HUES64 (cell line): ENCODE data around the gene PRR15L.

Experiments used
- H3K27ac ChIP-seq: 2 replicates; pipeline ENCODE4 v1.7.0; 2013; ENCODE audit warnings: low read depth, low read length, inconsistent platforms
- H3K27me3 ChIP-seq: 2 replicates; pipeline ENCODE4 v1.6.1; 2013; ENCODE audit warnings: mild to moderate bottlenecking, low read length; ENCODE audit not compliant: insufficient read depth
- H3K36me3 ChIP-seq: 2 replicates; pipeline ENCODE4 v1.6.1; 2013; ENCODE audit warnings: mild to moderate bottlenecking, low read length; ENCODE audit not compliant: insufficient read depth
- H3K4me1 ChIP-seq: 2 replicates; pipeline ENCODE4 v1.6.1; 2013; ENCODE audit warnings: mild to moderate bottlenecking, low read length, moderate library complexity; ENCODE audit not compliant: insufficient read depth
- H3K4me3 ChIP-seq: 2 replicates; pipeline ENCODE4 v1.5.1; 2013; ENCODE audit warnings: mild to moderate bottlenecking, low read length, moderate library complexity
- H3K9ac ChIP-seq: 2 replicates; pipeline ENCODE4 v1.6.1; 2013; ENCODE audit warnings: mild to moderate bottlenecking, low read depth, low read length
- H3K9me3 ChIP-seq: 2 replicates; pipeline ENCODE4 v1.6.1; 2013; ENCODE audit warnings: low read depth, low read length; ENCODE audit not compliant: insufficient read depth
- WGBS: fragments of 150-250, 120-280 bp; methylation state at CpG from one replicate; pipeline ENCODE4 v1.1.7; 2013; ENCODE audit warnings: missing lambda C conversion rate; 5-methylcytosine and 5-hydroxymethylcytosine counted together

PRR15L gene

GRCh38 chr17:47970725-47971499 is 13.2 kb upstream of the PRR15L start, which contains the start of gene CDK5RAP3:
Gene CDK5RAP3 (plus strand): TSS chr17:47971113. CDS start chr17:47971147, 34 bp downstream.
- H3K4me1 ChIP-seq = peaks cover 4% of the 10 kb centered on the region; the same call in 1 of the 2 replicates
- H3K9me3 ChIP-seq = no peaks in the 10 kb centered on the region
- H3K27ac ChIP-seq = peak within 1 kb of the TSS; percentile 75
- H3K36me3 ChIP-seq = peaks cover 28% of the 10 kb centered on the region
- H3K27me3 ChIP-seq = no peaks in the 10 kb centered on the region
- WGBS = 1% methylated on average over 62 of the region's 62 CpGs
- H3K4me3 ChIP-seq = peak within 1 kb of the TSS; percentile 71
- H3K9ac ChIP-seq = peak within 1 kb of the TSS; percentile 70

GRCh38 chr17:47969930-47970724 is 12.4 kb upstream of the PRR15L start:
- Histone ChIP-seq H3K4me1 (peaks cover 4% of the 10 kb centered on the region; the same call in 1 of the 2 replicates), H3K36me3 (peaks cover 20% of the 10 kb centered on the region), H3K9me3 (no peaks in the 10 kb centered on the region), H3K4me3 (peak overlapping the region; percentile 38), H3K9ac (no peak overlapping the region), H3K27ac (no peak overlapping the region), H3K27me3 (no peaks in the 10 kb centered on the region)
- 66% methylated on average over 15 of the region's 15 CpGs for WGBS

GRCh38 chr17:47968836-47969235 is 11.2 kb upstream of the PRR15L start:
- Histone ChIP-seq H3K4me1 (peaks cover 4% of the 10 kb centered on the region; the same call in 1 of the 2 replicates), H3K36me3 (peaks cover 9% of the 10 kb centered on the region), H3K9ac (no peak overlapping the region), H3K27ac (no peak overlapping the region), H3K4me3 (no peak overlapping the region), H3K27me3 (no peaks in the 10 kb centered on the region), H3K9me3 (no peaks in the 10 kb centered on the region)
- WGBS = 92% methylated on average over 5 of the region's 5 CpGs

DNA sequence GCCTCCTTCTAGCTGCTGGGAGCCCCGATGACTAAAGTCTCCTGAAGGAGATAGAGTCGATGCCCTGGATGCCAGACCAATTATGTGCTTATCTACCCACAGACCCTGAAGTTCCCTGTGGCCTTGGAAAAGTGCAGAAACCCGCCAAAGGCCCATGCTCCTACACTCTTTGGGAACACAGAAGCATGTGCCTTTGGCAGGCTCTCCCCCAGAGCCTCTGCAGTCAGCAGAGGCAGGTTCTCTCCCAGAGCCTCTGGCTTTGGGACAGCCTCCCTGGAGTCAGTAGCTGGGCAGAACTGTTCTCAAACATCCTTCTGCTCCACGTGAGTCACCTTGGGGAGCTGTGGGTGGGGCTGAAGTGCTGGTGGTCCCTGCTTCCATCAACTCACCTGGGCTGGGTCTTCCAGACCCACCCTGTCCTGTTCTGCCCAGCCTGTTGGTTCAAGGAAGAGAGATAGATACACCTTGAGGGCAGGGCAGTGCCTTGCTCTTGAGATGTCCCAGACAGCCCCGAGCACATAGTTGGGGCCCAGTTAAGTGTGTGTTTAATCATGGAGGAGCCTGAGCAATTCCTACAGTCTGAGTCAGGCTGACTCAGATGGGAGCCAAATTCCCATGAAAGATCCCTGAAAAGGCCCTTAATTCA is 10.0 kb upstream of the PRR15L start:
- Histone ChIP-seq H3K36me3 (no peaks in the 10 kb centered on the region), H3K9me3 (no peaks in the 10 kb centered on the region), H3K27ac (no peak overlapping the region), H3K4me1 (peaks cover 4% of the 10 kb centered on the region; the same call in 1 of the 2 replicates), H3K4me3 (no peak overlapping the region), H3K9ac (no peak overlapping the region), H3K27me3 (no peaks in the 10 kb centered on the region)
- WGBS = 80% methylated on average over 4 of the region's 5 CpGs

- H3K27ac ChIP-seq = no peak overlapping the region
- H3K4me3 ChIP-seq = no peak overlapping the region
- H3K4me1 ChIP-seq = peaks cover 4% of the 10 kb centered on the region; the same call in 1 of the 2 replicates
- no peaks in the 10 kb centered on the region for H3K36me3 ChIP-seq
- 80% methylated on average over 1 of the region's 1 CpG for WGBS
- H3K27me3 ChIP-seq = no peaks in the 10 kb centered on the region
- H3K9me3 ChIP-seq = no peaks in the 10 kb centered on the region
- no peak overlapping the region for H3K9ac ChIP-seq
These were observed 8.4 kb upstream of the PRR15L start for GRCh38 chr17:47966079-47966519.

GRCh38 chr17:47964856-47965255 is 7.2 kb upstream of the PRR15L start:
- no peaks in the 10 kb centered on the region for H3K36me3 ChIP-seq
- H3K4me3 ChIP-seq = no peak overlapping the region
- no peaks in the 10 kb centered on the region for H3K27me3 ChIP-seq
- no peak overlapping the region for H3K27ac ChIP-seq
- no peaks in the 10 kb centered on the region for H3K4me1 ChIP-seq
- WGBS = 91% methylated on average over 5 of the region's 5 CpGs
- H3K9ac ChIP-seq = no peak overlapping the region
- H3K9me3 ChIP-seq = no peaks in the 10 kb centered on the region

- Histone ChIP-seq H3K27me3 (0 out of 2 replicates have a peak, but pooled peaks cover 3% of the 10 kb centered on the region), H3K9ac (no peak overlapping the region), H3K4me1 (peaks cover 3% of the 10 kb centered on the region; the same call in 1 of the 2 replicates), H3K27ac (no peak overlapping the region), H3K36me3 (no peaks in the 10 kb centered on the region), H3K9me3 (no peaks in the 10 kb centered on the region), H3K4me3 (no peak overlapping the region)
- WGBS = 98% methylated on average over 3 of the region's 3 CpGs
These were observed 5.2 kb upstream of the PRR15L start for GRCh38 chr17:47962901-47963300.

DNA sequence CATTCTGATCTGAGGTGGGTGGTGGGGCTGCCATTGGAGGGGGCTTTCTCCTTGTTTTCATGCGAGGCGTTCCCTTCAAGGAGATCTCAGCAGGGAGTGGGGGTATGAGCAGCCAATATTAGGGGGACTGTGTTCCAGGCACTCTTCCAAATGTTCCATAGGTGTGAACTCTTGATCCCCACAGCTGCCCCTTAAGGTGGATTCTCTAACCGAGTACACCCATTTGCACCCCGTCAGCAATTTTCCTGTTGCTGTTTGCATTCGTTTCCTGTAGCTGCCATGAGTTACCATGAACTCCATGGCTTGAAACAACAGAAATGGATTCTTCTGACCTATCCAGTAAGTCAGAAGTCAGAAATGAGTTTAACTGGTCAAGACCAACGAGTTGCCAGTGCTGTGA is 3.7 kb upstream of the PRR15L start:
- Histone ChIP-seq H3K27ac (no peak overlapping the region), H3K36me3 (no peaks in the 10 kb centered on the region), H3K9me3 (no peaks in the 10 kb centered on the region), H3K27me3 (0 out of 2 replicates have a peak, but pooled peaks cover 3% of the 10 kb centered on the region), H3K9ac (no peak overlapping the region), H3K4me1 (peaks cover 15% of the 10 kb centered on the region), H3K4me3 (no peak overlapping the region)
- WGBS = 94% methylated on average over 6 of the region's 6 CpGs

GRCh38 chr17:47959825-47960655 is 2.4 kb upstream of the PRR15L start:
- H3K9me3 ChIP-seq = no peaks in the 10 kb centered on the region
- H3K4me3 ChIP-seq = no peak overlapping the region
- WGBS = 79% methylated on average over 8 of the region's 8 CpGs
- no peaks in the 10 kb centered on the region for H3K36me3 ChIP-seq
- 0 out of 2 replicates have a peak, but pooled peaks cover 3% of the 10 kb centered on the region for H3K27me3 ChIP-seq
- H3K27ac ChIP-seq = no peak overlapping the region
- no peak overlapping the region for H3K9ac ChIP-seq
- peaks cover 15% of the 10 kb centered on the region for H3K4me1 ChIP-seq

GRCh38 chr17:47956791-47957590 is 692 bp downstream of the PRR15L start:
- H3K9me3 ChIP-seq = no peaks in the 10 kb centered on the region
- H3K27ac ChIP-seq = no peak overlapping the region
- H3K4me1 ChIP-seq = peaks cover 15% of the 10 kb centered on the region
- H3K36me3 ChIP-seq = no peaks in the 10 kb centered on the region
- no peak overlapping the region for H3K9ac ChIP-seq
- 0 out of 2 replicates have a peak, but pooled peaks cover 3% of the 10 kb centered on the region for H3K27me3 ChIP-seq
- 80% methylated on average over 4 of the region's 4 CpGs for WGBS
- H3K4me3 ChIP-seq = peak overlapping the region; percentile 24
